IMR-90 (cell line): Measurements from ENCODE around the gene INTS2. TPM values are rescaled to one million over a fixed set of nuclear protein-coding genes. Genes with fewer than 3 reads are reported as not detected.

ENCODE experiments used
- ATAC-seq: fragments of 200-7000 bp; cut with Tn5 transposase; 2 replicates; pipeline ENCODE4 v1.9.1; 2020; ENCODE audit warnings: low read depth, mild to moderate bottlenecking, moderate library complexity
- BruUV-seq: library from RNA; stranded (reverse); fragments of 400-500 nt; replicated peaks from 2 replicates; lab custom pipeline; 2021; lab: Mats Ljungman, UMichigan
- CTCF ChIA-PET: fragments of 300-600 bp; formaldehyde crosslinking; extraction: SDS; loops from one replicate; lab custom pipeline; 2021; ENCODE audit warnings: antibody characterized with exemption; lab: Yijun Ruan, JAX
- POLR2A ChIA-PET: fragments of 300-600 bp; sonication (Branson Sonifier 250); formaldehyde crosslinking; loops from one replicate; lab custom pipeline; 2022; ENCODE audit warnings: antibody characterized with exemption; ENCODE audit not compliant: unreplicated experiment; lab: Charles Lee
- DNase-seq: peaks from one replicate; pipeline ENCODE4 v3.0.0; 2013
- H2AFZ ChIP-seq: replicated peaks from 2 replicates; pipeline ENCODE3; 2013; ENCODE audit warnings: low read length, mild to moderate bottlenecking; ENCODE audit not compliant: poor library complexity
- H2AK5ac ChIP-seq: 2 replicates; pipeline ENCODE4 v1.6.1; 2013; ENCODE audit warnings: low read depth, low read length, inconsistent platforms
- H2AK9ac ChIP-seq: replicated peaks from 2 replicates; pipeline ENCODE3; 2013; ENCODE audit warnings: mild to moderate bottlenecking, low read depth, low read length, moderate library complexity; ENCODE audit not compliant: poor library complexity
- H2BK120ac ChIP-seq: 2 replicates; pipeline ENCODE4 v1.6.1; 2013; ENCODE audit warnings: low read depth, low read length, inconsistent platforms
- H2BK15ac ChIP-seq: 3 replicates; pipeline ENCODE4 v1.6.1; 2013; ENCODE audit warnings: low read depth, low read length, inconsistent platforms
- H2BK20ac ChIP-seq: 2 replicates; pipeline ENCODE4 v1.6.1; 2013; ENCODE audit warnings: low read depth, mild to moderate bottlenecking, inconsistent platforms, low read length, moderate library complexity
- H2BK5ac ChIP-seq: 2 replicates; pipeline ENCODE4 v1.6.1; 2013; ENCODE audit warnings: mild to moderate bottlenecking, low read depth, low read length, inconsistent platforms; ENCODE audit not compliant: poor library complexity, severe bottlenecking
- H3K14ac ChIP-seq: replicated peaks from 2 replicates; pipeline ENCODE4 v1.6.1; 2013; ENCODE audit warnings: low read depth, low read length, inconsistent platforms
- H3K18ac ChIP-seq: 2 replicates; pipeline ENCODE4 v1.6.1; 2013; ENCODE audit warnings: low read depth, low read length, control low read depth
- H3K23ac ChIP-seq: 2 replicates; pipeline ENCODE4 v1.6.1; 2013; ENCODE audit warnings: low read depth, low read length, inconsistent platforms
- H3K27ac ChIP-seq: 2 replicates; pipeline ENCODE4 v1.5.1; 2013; ENCODE audit warnings: mild to moderate bottlenecking, control low read depth, low read length; ENCODE audit not compliant: insufficient read depth
- H3K27me3 ChIP-seq: 2 replicates; pipeline ENCODE4 v1.6.1; 2013; ENCODE audit warnings: low read length; ENCODE audit not compliant: control insufficient read depth, insufficient read depth
- H3K36me3 ChIP-seq: 2 replicates; pipeline ENCODE4 v1.6.1; 2013; ENCODE audit warnings: low read length, mixed read lengths; ENCODE audit not compliant: control insufficient read depth, insufficient read depth
- H3K4ac ChIP-seq: 2 replicates; pipeline ENCODE4 v1.6.1; 2013; ENCODE audit warnings: low read depth, low read length, inconsistent platforms
- H3K4me1 ChIP-seq: 2 replicates; pipeline ENCODE4 v1.6.1; 2013; ENCODE audit warnings: low read length, mixed read lengths; ENCODE audit not compliant: control insufficient read depth, insufficient read depth
- H3K4me2 ChIP-seq: 2 replicates; pipeline ENCODE4 v1.6.1; 2013; ENCODE audit warnings: low read depth, mild to moderate bottlenecking, control low read depth, low read length, moderate library complexity
- H3K4me3 ChIP-seq: 2 replicates; pipeline ENCODE4 v1.5.1; 2013; ENCODE audit warnings: low read depth, mild to moderate bottlenecking, control low read depth, low read length, moderate library complexity; ENCODE audit not compliant: insufficient read depth
- H3K56ac ChIP-seq: 2 replicates; pipeline ENCODE4 v1.6.1; 2013; ENCODE audit warnings: low read length, inconsistent platforms; ENCODE audit not compliant: insufficient read depth; ENCODE audit errors: extremely low read depth
- H3K79me1 ChIP-seq, 2 experiments: 2 replicates each; pipeline ENCODE4 v1.6.1; 2013; ENCODE audit warnings: low read length in 2 of 2, inconsistent platforms in 1 of 2, low read depth in 1 of 2
- H3K9ac ChIP-seq: 2 replicates; pipeline ENCODE4 v1.6.1; 2013; ENCODE audit warnings: low read depth, low read length, control low read depth
- H3K9me1 ChIP-seq: 2 replicates; pipeline ENCODE4 v1.6.1; 2013; ENCODE audit warnings: low read length, inconsistent platforms; ENCODE audit not compliant: insufficient read depth
- H3K9me3 ChIP-seq: 2 replicates; pipeline ENCODE4 v1.6.1; 2013; ENCODE audit warnings: low read length; ENCODE audit not compliant: control insufficient read depth, insufficient read depth
- H4K20me1 ChIP-seq: 2 replicates; pipeline ENCODE4 v1.6.1; 2013; ENCODE audit warnings: low read length, inconsistent platforms; ENCODE audit not compliant: insufficient read depth
- H4K5ac ChIP-seq: 2 replicates; pipeline ENCODE4 v1.6.1; 2013; ENCODE audit warnings: mild to moderate bottlenecking, low read depth, low read length, control low read depth
- H4K8ac ChIP-seq, 2 experiments: 2 replicates each; pipeline ENCODE4 v1.6.1; 2013; ENCODE audit warnings: low read depth in 2 of 2, low read length in 2 of 2, control low read depth in 1 of 2, inconsistent platforms in 1 of 2
- H4K91ac ChIP-seq: 2 replicates; pipeline ENCODE4 v1.6.1; 2013; ENCODE audit warnings: low read depth, low read length, inconsistent platforms; ENCODE audit not compliant: insufficient read depth
- BHLHE40 ChIP-seq: fragments of 150-350 bp; IDR thresholded peaks from 2 replicates; pipeline ENCODE4 v1.6.1; 2016; ENCODE audit warnings: mild to moderate bottlenecking, low read depth, low read length
- CEBPB ChIP-seq: IDR thresholded peaks from 2 replicates; pipeline ENCODE4 v1.6.1; 2012; ENCODE audit warnings: low read depth, low read length, improper control_type of control experiment
- CHD1 ChIP-seq: IDR thresholded peaks from 2 replicates; pipeline ENCODE4 v1.6.1; 2012; ENCODE audit warnings: low read depth, low read length, improper control_type of control experiment
- CTCF ChIP-seq: conservative IDR thresholded peaks from 2 replicates; pipeline ENCODE4 v1.5.1; 2012; ENCODE audit warnings: mild to moderate bottlenecking, low read depth, low read length, improper control_type of control experiment
- FOS ChIP-seq: fragments of 150-350 bp; IDR thresholded peaks from 2 replicates; pipeline ENCODE4 v1.6.1; 2016; ENCODE audit warnings: low read depth, low read length
- MAZ ChIP-seq: IDR thresholded peaks from 2 replicates; pipeline ENCODE4 v1.6.1; 2012; ENCODE audit warnings: low read depth, mild to moderate bottlenecking, low read length, improper control_type of control experiment, moderate library complexity, borderline replicate concordance
- MXI1 ChIP-seq: IDR thresholded peaks from 2 replicates; pipeline ENCODE4 v1.6.1; 2012; ENCODE audit warnings: low read depth, mild to moderate bottlenecking, low read length, moderate library complexity, borderline replicate concordance
- NFE2L2 ChIP-seq: fragments of 150-350 bp; IDR thresholded peaks from 2 replicates; pipeline ENCODE4 v1.6.1; 2016; ENCODE audit warnings: low read depth, mild to moderate bottlenecking, low read length
- POLR2A ChIP-seq: IDR thresholded peaks from 2 replicates; pipeline ENCODE4 v1.6.1; 2012; ENCODE audit warnings: mild to moderate bottlenecking, low read depth, low read length
- RAD21 ChIP-seq: IDR thresholded peaks from 2 replicates; pipeline ENCODE4 v1.6.1; 2012; ENCODE audit warnings: low read length, improper control_type of control experiment
- RCOR1 ChIP-seq: IDR thresholded peaks from 2 replicates; pipeline ENCODE4 v1.6.1; 2012; ENCODE audit warnings: mild to moderate bottlenecking, low read length, improper control_type of control experiment; ENCODE audit not compliant: insufficient replicate concordance
- RFX5 ChIP-seq: IDR thresholded peaks from 2 replicates; pipeline ENCODE4 v1.8.0; 2012; ENCODE audit warnings: low read depth, mild to moderate bottlenecking, low read length, moderate library complexity
- SMC3 ChIP-seq: fragments of 150-350 bp; IDR thresholded peaks from 2 replicates; pipeline ENCODE4 v1.6.1; 2016; ENCODE audit warnings: low read depth, mild to moderate bottlenecking, antibody characterized with exemption, low read length, moderate library complexity
- WGBS, 2 experiments: methylation state at CpG; one replicate each; pipeline versions ENCODE4 v1.1.5 to v1.1.7; 2013; ENCODE audit warnings: missing lambda C conversion rate in 2 of 2; ENCODE audit not compliant: insufficient read length in 1 of 2; ENCODE audit errors: extremely low coverage in 2 of 2; 5-methylcytosine and 5-hydroxymethylcytosine counted together
- dilution Hi-C: fragments of 300-500 bp; cut with HindIII; formaldehyde crosslinking; loops from one replicate; pipeline ENCODE4 v1.14.3; 2018; ENCODE audit warnings: low sequenced_read_pairs; ENCODE audit not compliant: unreplicated experiment
- in situ Hi-C: fragments of 300-500 bp; cut with MboI; formaldehyde crosslinking; loops from 3 replicates; pipeline ENCODE4 v1.14.3; 2019; ENCODE audit warnings: low sequenced_read_pairs, inconsistent platforms, mixed read lengths
- intact Hi-C: fragments of 100-400 bp; cut with micrococcal nuclease; formaldehyde crosslinking; loops from 2 replicates; pipeline ENCODE4 v1.10.0; 2022
- polyA plus RNA-seq, 3 experiments: library from polyadenylated mRNA; depleted of rRNA; stranded (reverse); fragments of >200 nt; gene quantifications; 2 replicates each; pipeline ENCODE4 v1.2.3, GENCODE V29; 2012; ENCODE audit warnings: low replicate concordance in 1 of 3
- total RNA-seq: library from RNA; depleted of rRNA; stranded (reverse); fragments of >200 nt; gene quantifications from 2 replicates; pipeline ENCODE4 v1.2.3, GENCODE V29; 2012
- TF ChIP-seq, protein P1 (sequence below): fragments of 150-350 bp; IDR thresholded peaks from 2 replicates; pipeline ENCODE4 v1.6.1; 2016; ENCODE audit warnings: low read depth, mild to moderate bottlenecking, low read length, moderate library complexity, borderline replicate concordance
- TF ChIP-seq, protein P2 (sequence below): fragments of 150-350 bp; IDR thresholded peaks from 2 replicates; pipeline ENCODE4 v1.6.1; 2017; ENCODE audit warnings: mild to moderate bottlenecking, antibody characterized with exemption, low read length, low read depth

INTS2 gene
- total and polyA plus RNA-seq, 2 of the 4 experiments (the other 2 are of a cell fraction): 4.0 to 17.4 TPM

DNA sequence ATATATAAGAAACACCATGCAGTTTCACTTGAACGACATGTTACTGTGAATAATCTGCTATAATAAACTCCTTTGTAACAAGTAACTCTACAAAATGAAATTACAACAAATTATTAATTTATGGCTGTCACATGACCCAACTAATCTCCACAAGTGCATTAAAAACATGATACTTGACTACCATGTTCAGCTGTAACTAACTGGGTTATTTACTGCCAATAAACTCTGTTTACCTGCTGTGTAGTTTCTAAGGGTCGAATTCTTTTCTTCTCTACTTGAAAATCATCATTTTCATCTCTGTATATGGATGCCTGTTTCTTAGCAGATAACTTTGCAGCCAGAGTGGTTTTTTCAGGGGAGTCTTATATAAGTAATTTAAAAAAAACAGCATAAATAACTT is 78.9 kb downstream of the INTS2 start:
- Histone ChIP-seq H4K20me1 (no peaks in the 10 kb centered on the region; the same call in 1 of the 2 replicates), H2BK120ac (no peak overlapping the region), H3K36me3 (peaks cover 6% of the 10 kb centered on the region; the same call in 1 of the 2 replicates), H3K9me1 (no peaks in the 10 kb centered on the region; the same call in none of the 2 replicates), H2AK5ac (no peak overlapping the region), H3K4me2 (no peak overlapping the region), H3K4me3 (no peak overlapping the region), H3K9ac (no peak overlapping the region), H3K9me3 (no peaks in the 10 kb centered on the region), H3K27me3 (no peaks in the 10 kb centered on the region), H3K27ac (no peak overlapping the region), H2AFZ (no peak overlapping the region), H2BK5ac (peak overlapping the region; percentile 5), H3K23ac (no peak overlapping the region), H2BK20ac (no peak overlapping the region), H4K5ac (no peak overlapping the region), H4K8ac (no peak overlapping the region), H3K4ac (no peak overlapping the region), H4K91ac (no peak overlapping the region), H3K14ac (no peak overlapping the region), H3K18ac (no peak overlapping the region), H3K4me1 (no peaks in the 10 kb centered on the region), H2AK9ac (no peak overlapping the region), H3K79me1 (peaks cover 9 to 27% of the 10 kb centered on the region in 2 experiments; a peak in 3 of 4 replicates), H3K56ac (no peak overlapping the region), H2BK15ac (no peak overlapping the region)
- CTCF ChIA-PET: no interaction called here
- in situ Hi-C loops (loop anchor here (10.0 kb wide), 1 partner anchor 424 kb away; no protein-coding TSS in a partner anchor), intact Hi-C loops (no loop called here), dilution Hi-C loops (no loop called here)
- no CpG with 5 or more reads among the region's 2 CpGs for WGBS, 2 experiments
- no TSS peak for BruUV-seq
- no peak for DNase-seq
- POLR2A ChIA-PET: no interaction called here
- TF ChIP-seq RFX5 (no peak), CHD1 (no peak), CTCF (no peak), NFE2L2 (no peak), MXI1 (no peak), CEBPB (no peak), RCOR1 (no peak), FOS (no peak), SMC3 (no peak), RAD21 (no peak), MAZ (no peak), BHLHE40 (no peak), POLR2A (no peak)
- TF ChIP-seq, protein P1, sequence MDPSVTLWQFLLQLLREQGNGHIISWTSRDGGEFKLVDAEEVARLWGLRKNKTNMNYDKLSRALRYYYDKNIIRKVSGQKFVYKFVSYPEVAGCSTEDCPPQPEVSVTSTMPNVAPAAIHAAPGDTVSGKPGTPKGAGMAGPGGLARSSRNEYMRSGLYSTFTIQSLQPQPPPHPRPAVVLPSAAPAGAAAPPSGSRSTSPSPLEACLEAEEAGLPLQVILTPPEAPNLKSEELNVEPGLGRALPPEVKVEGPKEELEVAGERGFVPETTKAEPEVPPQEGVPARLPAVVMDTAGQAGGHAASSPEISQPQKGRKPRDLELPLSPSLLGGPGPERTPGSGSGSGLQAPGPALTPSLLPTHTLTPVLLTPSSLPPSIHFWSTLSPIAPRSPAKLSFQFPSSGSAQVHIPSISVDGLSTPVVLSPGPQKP: no peak
- TF ChIP-seq, protein P2, sequence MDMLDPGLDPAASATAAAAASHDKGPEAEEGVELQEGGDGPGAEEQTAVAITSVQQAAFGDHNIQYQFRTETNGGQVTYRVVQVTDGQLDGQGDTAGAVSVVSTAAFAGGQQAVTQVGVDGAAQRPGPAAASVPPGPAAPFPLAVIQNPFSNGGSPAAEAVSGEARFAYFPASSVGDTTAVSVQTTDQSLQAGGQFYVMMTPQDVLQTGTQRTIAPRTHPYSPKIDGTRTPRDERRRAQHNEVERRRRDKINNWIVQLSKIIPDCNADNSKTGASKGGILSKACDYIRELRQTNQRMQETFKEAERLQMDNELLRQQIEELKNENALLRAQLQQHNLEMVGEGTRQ: no peak
- peak; percentile 40; the same call in 1 of the 2 replicates for ATAC-seq
